A549 (cell line): ENCODE measurements around the gene TTC24. TPM values are rescaled to one million over a fixed set of nuclear protein-coding genes. Genes with fewer than 3 reads are reported as not detected.

Experiments used
- ATAC-seq, 2 experiments: fragments of 200-7000 bp in 1 of 2; fragments of >200 bp in 1 of 2; cut with Nextera tagmentation in 1 of 2; cut with Tn5 transposase in 1 of 2; 3 replicates each; pipeline versions ENCODE4 v1.8.0 to v1.9.1; 2018 to 2020; ENCODE audit warnings: mild to moderate bottlenecking in 1 of 2, moderate library complexity in 1 of 2
- CTCF ChIA-PET: fragments of 300-600 bp; sonication (Branson Sonifier 250); formaldehyde crosslinking; extraction: SDS; loops from one replicate; lab custom pipeline; 2021; ENCODE audit warnings: antibody characterized with exemption, inconsistent platforms; lab: Yijun Ruan, JAX
- POLR2A ChIA-PET: fragments of 350-600 bp; formaldehyde crosslinking; extraction: SDS; loops from one replicate; lab custom pipeline; 2021; ENCODE audit warnings: antibody characterized with exemption, inconsistent platforms; lab: Yijun Ruan, JAX
- DNase-seq, 2 experiments: peaks; one replicate each; pipeline versions ENCODE4 v3.0.0 to v3.0.0-alpha.2; 2011 to 2016; ENCODE audit warnings: low read depth in 1 of 2, low spot score in 1 of 2
- FAIRE-seq: peaks from 2 replicates; lab custom pipeline; 2011; peaks lifted over from hg19 to GRCh38; lab: Jason Lieb, UNC
- H3K27ac ChIP-seq, 2 experiments: fragments of >200 bp; sonication (Bioruptor Twin); formaldehyde crosslinking; 3 replicates each; pipeline ENCODE4 v1.5.1; 2016 to 2017
- H3K4me1 ChIP-seq: fragments of >200 bp; sonication (Bioruptor Twin); formaldehyde crosslinking; 3 replicates; pipeline ENCODE4 v1.6.1; 2016
- H3K4me2 ChIP-seq: fragments of >200 bp; sonication (Bioruptor Twin); formaldehyde crosslinking; 3 replicates; pipeline ENCODE4 v1.6.1; 2016
- H3K4me3 ChIP-seq: fragments of >200 bp; sonication (Bioruptor Twin); formaldehyde crosslinking; 3 replicates; pipeline ENCODE4 v1.5.1; 2016
- H3K9me3 ChIP-seq: fragments of >200 bp; sonication (Bioruptor Twin); formaldehyde crosslinking; 3 replicates; pipeline ENCODE4 v1.6.1; 2016
- BHLHE40 ChIP-seq: IDR thresholded peaks from 2 replicates; pipeline ENCODE4 v1.6.1; 2012; ENCODE audit warnings: low read depth, low read length, inconsistent platforms
- CBX8 ChIP-seq: fragments of 200-600 bp; sonication (generic); IDR thresholded peaks from 2 replicates; pipeline ENCODE4 v1.6.1; 2016
- CEBPB ChIP-seq, 2 experiments: fragments of >200 bp in 1 of 2; sonication (Bioruptor Twin) in 1 of 2; formaldehyde crosslinking in 1 of 2; IDR thresholded peaks; 2 replicates each; pipeline ENCODE4 v1.6.1; 2012 to 2016
- CTCF ChIP-seq: fragments of >200 bp; sonication (Bioruptor Twin); formaldehyde crosslinking; IDR thresholded peaks from 3 replicates; pipeline ENCODE4 v1.5.1; 2016
- E2F6 ChIP-seq: IDR thresholded peaks from 2 replicates; pipeline ENCODE4 v1.6.1; 2012; ENCODE audit warnings: low read depth, borderline replicate concordance
- FOSB ChIP-seq: fragments of 250-450 bp; sonication (Bioruptor Pico); IDR thresholded peaks from 2 replicates; pipeline ENCODE4 v1.5.0; 2020; ENCODE audit warnings: mild to moderate bottlenecking, moderate library complexity
- FOSL2 ChIP-seq, 2 experiments: fragments of 450-650 bp in 1 of 2; fragments of >200 bp in 1 of 2; sonication (Bioruptor Twin) in 1 of 2; formaldehyde crosslinking; IDR thresholded peaks; 2 replicates each; pipeline versions ENCODE4 v1.5.0 to v1.6.1; 2016 to 2020; ENCODE audit warnings: mild to moderate bottlenecking in 1 of 2, moderate library complexity in 1 of 2
- GATA3 ChIP-seq: IDR thresholded peaks from 2 replicates; pipeline ENCODE4 v1.6.1; 2012; ENCODE audit warnings: borderline replicate concordance
- HDAC2 ChIP-seq: fragments of 200-600 bp; sonication (generic); IDR thresholded peaks from 2 replicates; pipeline ENCODE4 v1.6.1; 2016
- JUNB ChIP-seq: fragments of >200 bp; sonication (Bioruptor Twin); formaldehyde crosslinking; IDR thresholded peaks from 2 replicates; pipeline ENCODE4 v1.6.1; 2016
- MAFK ChIP-seq: fragments of 450-650 bp; IDR thresholded peaks from 2 replicates; pipeline ENCODE4 v1.6.1; 2014; ENCODE audit not compliant: partially characterized antibody
- MAX ChIP-seq: IDR thresholded peaks from 2 replicates; pipeline ENCODE4 v1.6.1; 2012
- PBX3 ChIP-seq: IDR thresholded peaks from 2 replicates; pipeline ENCODE4 v1.6.1; 2012
- PHF8 ChIP-seq: fragments of 200-600 bp; sonication (generic); IDR thresholded peaks from 2 replicates; pipeline ENCODE4 v1.6.1; 2016; ENCODE audit warnings: low read depth, mild to moderate bottlenecking, antibody characterized with exemption, moderate library complexity, borderline replicate concordance
- REST ChIP-seq: fragments of 200-600 bp; sonication (generic); IDR thresholded peaks from 2 replicates; pipeline ENCODE4 v1.6.1; 2016; ENCODE audit warnings: antibody characterized with exemption, mild to moderate bottlenecking, moderate library complexity
- SREBF2 ChIP-seq: fragments of 450-650 bp; IDR thresholded peaks from 2 replicates; pipeline ENCODE4 v1.6.1; 2014; ENCODE audit warnings: mild to moderate bottlenecking, moderate library complexity
- USF2 ChIP-seq: fragments of 450-650 bp; IDR thresholded peaks from 2 replicates; pipeline ENCODE4 v1.6.1; 2014; ENCODE audit warnings: antibody characterized with exemption
- ZNF302 ChIP-seq: fragments of 250-450 bp; sonication (Bioruptor Pico); IDR thresholded peaks from 2 replicates; pipeline ENCODE4 v1.9.0; 2021; ENCODE audit warnings: inconsistent platforms, mild to moderate bottlenecking, moderate library complexity
- WGBS: methylation state at CpG from one replicate; pipeline ENCODE4 v1.1.6; 2017; ENCODE audit errors: missing lambda C conversion rate; 5-methylcytosine and 5-hydroxymethylcytosine counted together
- polyA plus RNA-seq, 4 experiments: library from polyadenylated mRNA; depleted of rRNA in 3 of 4; stranded (reverse); fragments of >200 nt; fragmentation: RNase III in 1 of 4; extraction: RNeasy Plus Mini Kit Qiagen cat#74134 plus additional on column Dnase treatment in 1 of 4; gene quantifications; 2 replicates in 3 of 4; 3 replicates in 1 of 4; pipeline ENCODE4 v1.2.3, GENCODE V29; 2011 to 2017

TTC24 gene
- polyA plus RNA-seq, 2 of the 4 experiments (the other 2 are of a cell fraction): not detected

GRCh38 chr1:156551066-156551643, 28.4 kb upstream of the TTC24 start (continued):
- TF ChIP-seq MAX (no peak), FOSB (CRISPR knock-in tag) (no peak)

- no peak for FAIRE-seq
- TF ChIP-seq HDAC2 (no peak), FOSL2 (IDR thresholded peaks at IDR 0.05) (peak; percentile 52; the same call in 1 of the 2 replicates), FOSL2 (CRISPR knock-in tag; IDR thresholded peaks at IDR 0.05) (peak; percentile 35; the same call in 1 of the 2 replicates), JUNB (peak; percentile 29; the same call in 1 of the 2 replicates), CEBPB (IDR thresholded peaks at IDR 0.05) (peak in 1 of 2 experiments; percentile 34; a peak in 1 of 4 replicates)
- TF ChIP-seq, all 56 proteins: peak for 3
- 40% methylated on average over 6 of the region's 6 CpGs for WGBS
- ChIA-PET POLR2A (interaction anchor here (0.5 to 1.0 kb wide), 2 partner anchors 51 to 243 kb away, joined by 3 to 6 read pairs; partner anchors contain the start of gene MEF2D), CTCF (interaction anchor here (0.8 to 1.6 kb wide), 3 partner anchors 11 to 71 kb away, joined by 3 to 4 read pairs (median 4); no protein-coding TSS in a partner anchor)
- Histone ChIP-seq H3K9me3 (no peaks in the 10 kb centered on the region), H3K4me2 (peak overlapping the region; percentile 47), H3K4me3 (no peak overlapping the region), H3K27ac (peak overlapping the region; percentile 38 to 57; a peak in 5 of 6 replicates), H3K4me1 (peaks cover 20% of the 10 kb centered on the region)
- ATAC-seq (peak; percentile 45 to 46; a peak in 3 of 6 replicates), DNase-seq (peak; percentile 29 to 37)
These were observed 27.7 kb upstream of the TTC24 start for GRCh38 chr1:156551869-156552268.

- CTCF ChIA-PET: interaction anchor here (1.6 kb wide), 1 partner anchor 72 kb away, joined by 4 read pairs; no protein-coding TSS in a partner anchor
- no peak for FAIRE-seq
- H3K4me2 ChIP-seq: peak overlapping the region; percentile 47
- peaks cover 20% of the 10 kb centered on the region for H3K4me1 ChIP-seq
- WGBS: 76% methylated on average over 5 of the region's 5 CpGs
- H3K4me3 ChIP-seq: no peak overlapping the region
- no peaks in the 10 kb centered on the region for H3K9me3 ChIP-seq
- H3K27ac ChIP-seq: peak overlapping the region in 1 of 2 experiments; percentile 57; a peak in 4 of 6 replicates
- POLR2A ChIA-PET: interaction anchor here (1.0 kb wide), 1 partner anchor 52 kb away, joined by 3 read pairs; the partner anchor contains the start of gene MEF2D
- no peak for DNase-seq
- no peak for ATAC-seq
- TF ChIP-seq HDAC2 (no peak), PBX3 (no peak), ZNF302 (CRISPR knock-in tag) (no peak), GATA3 (no peak), BHLHE40 (no peak), CEBPB (IDR thresholded peaks at IDR 0.05) (no peak), E2F6 (no peak), USF2 (no peak), REST (no peak), MAFK (no peak), SREBF2 (no peak), CTCF (no peak), PHF8 (no peak), JUNB (no peak), CBX8 (no peak)
- TF ChIP-seq, all 56 proteins: peak for 0
These were observed 27.0 kb upstream of the TTC24 start for GRCh38 chr1:156552518-156552917.
